ENCODE measurements around the gene EFNA5. TPM values are rescaled to one million over a fixed set of nuclear protein-coding genes. Genes with fewer than 3 reads are reported as not detected.

Gene EFNA5
- total and polyA plus RNA-seq, 2 donors from 2014 or later: 5.9 to 54.4 TPM

DNA sequence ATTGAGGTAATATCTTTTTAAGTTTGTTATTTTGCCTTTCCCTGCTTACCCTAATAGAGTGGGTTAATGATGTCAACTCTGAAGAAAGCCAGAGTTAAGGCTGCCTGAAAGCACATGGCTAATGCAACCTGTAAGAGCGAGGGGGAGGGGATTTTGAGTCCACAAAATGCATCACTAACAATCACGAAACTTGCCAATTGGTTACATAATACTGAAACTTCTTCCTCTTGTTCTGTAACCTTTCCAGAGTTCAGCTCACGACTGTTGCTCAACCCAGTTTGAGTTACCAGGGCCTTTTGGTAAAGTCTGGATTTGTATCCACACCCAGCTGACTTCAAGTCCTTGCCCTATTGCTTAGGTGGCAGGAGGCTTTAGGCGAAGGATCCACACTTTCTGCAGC is 308.8 kb downstream of the EFNA5 start:
- Histone ChIP-seq H3K9ac (ENCODE audit: low read length in 3 of 3) (no peak overlapping the region), H3K27me3 (ENCODE audit: control insufficient read depth, insufficient read depth, low read length) (no peaks in the 10 kb centered on the region), H3K36me3 (ENCODE audit: control insufficient read depth in 2 of 3, insufficient read depth in 3 of 3, low read length in 3 of 3) (no peaks in the 10 kb centered on the region), H3K4me1 (ENCODE audit: control insufficient read depth in 2 of 3, insufficient read depth in 2 of 3, low read depth in 1 of 3, low read length in 3 of 3) (no peaks in the 10 kb centered on the region), H3K9me3 (ENCODE audit: control insufficient read depth in 2 of 3, insufficient read depth in 1 of 3, low read length in 3 of 3) (no peaks in the 10 kb centered on the region), H3K4me3 (ENCODE audit: low read length in 3 of 3) (no peak overlapping the region), H3K27ac (ENCODE audit: low read depth in 2 of 2, low read length in 2 of 2) (no peak overlapping the region)
- FAIRE-seq (no peak), DNase-seq (no peak)
- intact Hi-C loops (cut with DNase I): no loop called here
- TF ChIP-seq, protein P1, sequence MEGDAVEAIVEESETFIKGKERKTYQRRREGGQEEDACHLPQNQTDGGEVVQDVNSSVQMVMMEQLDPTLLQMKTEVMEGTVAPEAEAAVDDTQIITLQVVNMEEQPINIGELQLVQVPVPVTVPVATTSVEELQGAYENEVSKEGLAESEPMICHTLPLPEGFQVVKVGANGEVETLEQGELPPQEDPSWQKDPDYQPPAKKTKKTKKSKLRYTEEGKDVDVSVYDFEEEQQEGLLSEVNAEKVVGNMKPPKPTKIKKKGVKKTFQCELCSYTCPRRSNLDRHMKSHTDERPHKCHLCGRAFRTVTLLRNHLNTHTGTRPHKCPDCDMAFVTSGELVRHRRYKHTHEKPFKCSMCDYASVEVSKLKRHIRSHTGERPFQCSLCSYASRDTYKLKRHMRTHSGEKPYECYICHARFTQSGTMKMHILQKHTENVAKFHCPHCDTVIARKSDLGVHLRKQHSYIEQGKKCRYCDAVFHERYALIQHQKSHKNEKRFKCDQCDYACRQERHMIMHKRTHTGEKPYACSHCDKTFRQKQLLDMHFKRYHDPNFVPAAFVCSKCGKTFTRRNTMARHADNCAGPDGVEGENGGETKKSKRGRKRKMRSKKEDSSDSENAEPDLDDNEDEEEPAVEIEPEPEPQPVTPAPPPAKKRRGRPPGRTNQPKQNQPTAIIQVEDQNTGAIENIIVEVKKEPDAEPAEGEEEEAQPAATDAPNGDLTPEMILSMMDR (IDR thresholded peaks at IDR 0.05; ENCODE audit: borderline replicate concordance, extremely low read depth, insufficient read depth): no peak

DNA sequence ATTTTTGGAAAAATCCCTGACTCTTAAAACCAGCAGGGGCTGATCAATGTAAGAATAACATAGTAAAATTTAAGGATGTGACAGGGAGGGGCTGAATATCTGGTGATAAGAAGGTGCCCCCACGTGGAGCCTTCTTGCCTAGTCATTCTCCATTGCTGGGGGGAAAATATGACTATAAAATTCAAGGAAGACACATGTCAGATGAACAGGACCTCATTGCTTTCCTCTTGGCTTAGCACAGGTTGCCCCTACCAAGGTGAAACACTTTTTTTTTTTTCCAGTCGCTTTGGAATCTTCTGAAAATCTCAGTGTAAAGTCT is 310.9 kb downstream of the EFNA5 start:
- Histone ChIP-seq H3K27me3 (ENCODE audit: control insufficient read depth, insufficient read depth, low read length) (no peaks in the 10 kb centered on the region), H3K4me3 (ENCODE audit: low read length in 3 of 3) (no peak overlapping the region), H3K36me3 (ENCODE audit: control insufficient read depth in 2 of 3, insufficient read depth in 3 of 3, low read length in 3 of 3) (no peaks in the 10 kb centered on the region), H3K9ac (ENCODE audit: low read length in 3 of 3) (no peak overlapping the region), H3K9me3 (ENCODE audit: control insufficient read depth in 2 of 3, insufficient read depth in 1 of 3, low read length in 3 of 3) (no peaks in the 10 kb centered on the region), H3K27ac (ENCODE audit: low read depth in 2 of 2, low read length in 2 of 2) (no peak overlapping the region), H3K4me1 (ENCODE audit: control insufficient read depth in 2 of 3, insufficient read depth in 2 of 3, low read depth in 1 of 3, low read length in 3 of 3) (no peaks in the 10 kb centered on the region)
- TF ChIP-seq, protein P1 (IDR thresholded peaks at IDR 0.05; ENCODE audit: borderline replicate concordance, extremely low read depth, insufficient read depth): no peak
- no peak for FAIRE-seq
- intact Hi-C loops (cut with DNase I): no loop called here
- DNase-seq: no peak

GRCh38 chr5:107359033-107359915 is 311.5 kb downstream of the EFNA5 start:
- FAIRE-seq: no peak
- TF ChIP-seq, protein P1 (IDR thresholded peaks at IDR 0.05; ENCODE audit: borderline replicate concordance, extremely low read depth, insufficient read depth): no peak
- intact Hi-C loops (cut with DNase I): no loop called here

More at GRCh38 chr5:107359033-107359915, 311.5 kb downstream of the EFNA5 start:
- Histone ChIP-seq H3K4me1 (ENCODE audit: control insufficient read depth in 2 of 3, insufficient read depth in 2 of 3, low read depth in 1 of 3, low read length in 3 of 3) (no peaks in the 10 kb centered on the region), H3K4me3 (ENCODE audit: low read length in 3 of 3) (no peak overlapping the region), H3K27me3 (ENCODE audit: control insufficient read depth, insufficient read depth, low read length) (no peaks in the 10 kb centered on the region), H3K36me3 (ENCODE audit: control insufficient read depth in 2 of 3, insufficient read depth in 3 of 3, low read length in 3 of 3) (no peaks in the 10 kb centered on the region), H3K27ac (ENCODE audit: low read depth in 2 of 2, low read length in 2 of 2) (no peak overlapping the region), H3K9ac (ENCODE audit: low read length in 3 of 3) (no peak overlapping the region), H3K9me3 (ENCODE audit: control insufficient read depth in 2 of 3, insufficient read depth in 1 of 3, low read length in 3 of 3) (no peaks in the 10 kb centered on the region)
- no peak for DNase-seq

Measured in kidney (tissue), 14 donors.